Neural cell (in vitro differentiated cells): ENCODE measurements around the gene ADGRG7. TPM values are rescaled to one million over a fixed set of nuclear protein-coding genes. Genes with fewer than 3 reads are reported as not detected.

Experiments
- H2AFZ ChIP-seq: fragments of 200-600, 300-800 bp; sonication (generic), shearing (Covaris generic); 2 replicates; pipeline ENCODE4 v1.6.0; 2014; ENCODE audit warnings: low read depth, mild to moderate bottlenecking, antibody characterized with exemption, low read length, moderate library complexity
- H3F3A ChIP-seq: fragments of 200-600 bp; shearing (Covaris generic); 2 replicates; pipeline ENCODE4 v1.6.1; 2016; ENCODE audit warnings: mild to moderate bottlenecking, moderate library complexity, mixed read lengths, antibody characterized with exemption, low read length; ENCODE audit not compliant: insufficient read depth, poor library complexity, severe bottlenecking
- H3K27ac ChIP-seq: fragments of 200-600, 300-800 bp; sonication (generic), shearing (Covaris generic); 2 replicates; pipeline ENCODE4 v1.5.1; 2014; ENCODE audit warnings: mild to moderate bottlenecking, low read length, moderate library complexity
- H3K27me3 ChIP-seq: fragments of 300-800, 200-600 bp; sonication (generic), shearing (Covaris generic); 2 replicates; pipeline ENCODE4 v1.6.0; 2014; ENCODE audit warnings: mild to moderate bottlenecking, low read depth, low read length, moderate library complexity; ENCODE audit not compliant: insufficient read depth
- H3K36me3 ChIP-seq: fragments of 300-800, 200-600 bp; sonication (generic), shearing (Covaris generic); 2 replicates; pipeline ENCODE4 v1.5.1; 2014; ENCODE audit warnings: mild to moderate bottlenecking, antibody characterized with exemption, low read length, moderate library complexity; ENCODE audit not compliant: insufficient read depth
- H3K4me2 ChIP-seq: fragments of 300-800, 200-600 bp; sonication (generic), shearing (Covaris generic); 2 replicates; pipeline ENCODE4 v1.6.0; 2014; ENCODE audit warnings: mild to moderate bottlenecking, low read length
- H3K4me3 ChIP-seq: fragments of 300-800, 200-600 bp; sonication (generic), shearing (Covaris generic); 2 replicates; pipeline ENCODE4 v1.5.1; 2014; ENCODE audit warnings: mild to moderate bottlenecking, low read length, moderate library complexity
- H3K79me2 ChIP-seq: fragments of 200-600 bp; shearing (Covaris generic); replicated peaks from 2 replicates; pipeline ENCODE4 v1.6.0; 2014; ENCODE audit warnings: mild to moderate bottlenecking, low read length, moderate library complexity; ENCODE audit not compliant: insufficient read depth
- H3K9ac ChIP-seq: fragments of 300-800, 200-600 bp; sonication (generic), shearing (Covaris generic); 2 replicates; pipeline ENCODE4 v1.6.1; 2016; ENCODE audit warnings: mild to moderate bottlenecking, low read length, mixed read lengths
- H3K9me2 ChIP-seq: fragments of 200-600 bp; shearing (Covaris generic); 2 replicates; pipeline ENCODE4 v1.6.1; 2016; ENCODE audit warnings: mild to moderate bottlenecking, low read length, mixed read lengths; ENCODE audit not compliant: insufficient read depth
- H3K9me3 ChIP-seq: fragments of 200-600, 300-800 bp; sonication (generic), shearing (Covaris generic); 2 replicates; pipeline ENCODE4 v1.6.1; 2016; ENCODE audit warnings: mild to moderate bottlenecking, mixed run types, low read length, moderate library complexity, mixed read lengths
- H4K20me1 ChIP-seq: fragments of 200-600 bp; shearing (Covaris generic); 2 replicates; pipeline ENCODE4 v1.6.1; 2016; ENCODE audit warnings: mild to moderate bottlenecking, mixed run types; ENCODE audit not compliant: insufficient read depth
- EP300 ChIP-seq: fragments of 450-650 bp; conservative IDR thresholded peaks from 2 replicates; pipeline ENCODE4 v1.6.1; 2014; ENCODE audit warnings: antibody characterized with exemption, mild to moderate bottlenecking, moderate library complexity; ENCODE audit not compliant: poor library complexity, severe bottlenecking
- EZH2 ChIP-seq: fragments of 200-600, 300-800 bp; shearing (Covaris generic), sonication (generic); IDR thresholded peaks from 2 replicates; pipeline ENCODE4 v1.6.1; 2014; ENCODE audit warnings: antibody characterized with exemption, low read length, borderline replicate concordance, mild to moderate bottlenecking; ENCODE audit not compliant: insufficient read depth, poor library complexity, severe bottlenecking
- MXI1 ChIP-seq: fragments of 450-650 bp; conservative IDR thresholded peaks from 2 replicates; pipeline ENCODE4 v1.6.1; 2014; ENCODE audit warnings: antibody characterized with exemption, mild to moderate bottlenecking; ENCODE audit not compliant: poor library complexity, severe bottlenecking
- POLR2AphosphoS5 ChIP-seq: IDR thresholded peaks from 2 replicates; pipeline ENCODE4 v1.6.1; 2012
- RAD21 ChIP-seq: fragments of 450-650 bp; conservative IDR thresholded peaks from 2 replicates; pipeline ENCODE4 v1.6.1; 2014; ENCODE audit warnings: antibody characterized with exemption, mild to moderate bottlenecking, moderate library complexity
- REST ChIP-seq: IDR thresholded peaks from 2 replicates; pipeline ENCODE4 v1.6.1; 2012; ENCODE audit warnings: borderline replicate concordance
- SMC3 ChIP-seq: fragments of 450-650 bp; conservative IDR thresholded peaks from 2 replicates; pipeline ENCODE4 v1.6.1; 2014; ENCODE audit warnings: antibody characterized with exemption, mild to moderate bottlenecking, moderate library complexity; ENCODE audit not compliant: poor library complexity
- TAF1 ChIP-seq: IDR thresholded peaks from 2 replicates; pipeline ENCODE4 v1.6.1; 2012; ENCODE audit warnings: low read depth
- polyA plus RNA-seq: library from polyadenylated mRNA; depleted of rRNA; stranded (reverse); fragments of >200 nt; gene quantifications from 2 replicates; pipeline ENCODE4 v1.2.3, GENCODE V29; 2014
- TF ChIP-seq, protein P1 (sequence below): fragments of 450-650 bp; IDR thresholded peaks from 2 replicates; pipeline ENCODE4 v1.5.1; 2014; ENCODE audit warnings: antibody characterized with exemption, mild to moderate bottlenecking, moderate library complexity; ENCODE audit not compliant: poor library complexity, severe bottlenecking

The ADGRG7 gene
- polyA plus RNA-seq, 1 donor from 2014 or later = not detected

DNA sequence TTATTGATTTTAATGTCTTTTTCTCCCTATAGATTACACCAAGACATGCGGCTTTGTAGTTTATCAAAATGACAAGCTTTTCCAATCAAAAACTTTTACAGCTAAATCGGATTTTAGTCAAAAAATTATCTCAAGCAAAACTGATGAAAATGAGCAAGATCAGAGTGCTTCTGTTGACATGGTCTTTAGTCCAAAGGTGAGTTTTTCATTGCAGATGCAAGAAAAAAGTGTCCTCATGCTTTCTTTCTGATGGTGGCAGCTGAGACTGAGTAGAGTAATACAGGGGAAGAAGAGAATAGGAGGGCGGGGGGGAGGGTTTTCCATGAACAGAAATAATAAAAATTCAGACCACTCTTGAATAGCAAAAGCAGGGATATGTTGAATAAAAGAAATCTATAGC, 36.5 kb downstream of the ADGRG7 start:
- H4K20me1 ChIP-seq = no peaks in the 10 kb centered on the region
- no peaks in the 10 kb centered on the region for H3K27me3 ChIP-seq
- no peaks in the 10 kb centered on the region for H3K36me3 ChIP-seq
- H3K9me2 ChIP-seq = no peaks in the 10 kb centered on the region
- H2AFZ ChIP-seq = no peak overlapping the region
- no peak overlapping the region for H3K9ac ChIP-seq
- no peaks in the 10 kb centered on the region for H3F3A ChIP-seq
- no peaks in the 10 kb centered on the region for H3K9me3 ChIP-seq
- no peak overlapping the region for H3K27ac ChIP-seq
- H3K4me2 ChIP-seq = no peak overlapping the region
- no peak overlapping the region for H3K4me3 ChIP-seq
- no peaks in the 10 kb centered on the region for H3K79me2 ChIP-seq
- no peak for TF ChIP-seq EP300
- no peak for TF ChIP-seq MXI1
- TF ChIP-seq EZH2 = no peak

- TF ChIP-seq, protein P1, sequence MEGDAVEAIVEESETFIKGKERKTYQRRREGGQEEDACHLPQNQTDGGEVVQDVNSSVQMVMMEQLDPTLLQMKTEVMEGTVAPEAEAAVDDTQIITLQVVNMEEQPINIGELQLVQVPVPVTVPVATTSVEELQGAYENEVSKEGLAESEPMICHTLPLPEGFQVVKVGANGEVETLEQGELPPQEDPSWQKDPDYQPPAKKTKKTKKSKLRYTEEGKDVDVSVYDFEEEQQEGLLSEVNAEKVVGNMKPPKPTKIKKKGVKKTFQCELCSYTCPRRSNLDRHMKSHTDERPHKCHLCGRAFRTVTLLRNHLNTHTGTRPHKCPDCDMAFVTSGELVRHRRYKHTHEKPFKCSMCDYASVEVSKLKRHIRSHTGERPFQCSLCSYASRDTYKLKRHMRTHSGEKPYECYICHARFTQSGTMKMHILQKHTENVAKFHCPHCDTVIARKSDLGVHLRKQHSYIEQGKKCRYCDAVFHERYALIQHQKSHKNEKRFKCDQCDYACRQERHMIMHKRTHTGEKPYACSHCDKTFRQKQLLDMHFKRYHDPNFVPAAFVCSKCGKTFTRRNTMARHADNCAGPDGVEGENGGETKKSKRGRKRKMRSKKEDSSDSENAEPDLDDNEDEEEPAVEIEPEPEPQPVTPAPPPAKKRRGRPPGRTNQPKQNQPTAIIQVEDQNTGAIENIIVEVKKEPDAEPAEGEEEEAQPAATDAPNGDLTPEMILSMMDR = no peak
- TF ChIP-seq POLR2AphosphoS5 (no peak), REST (no peak), MXI1 (no peak), TAF1 (no peak), RAD21 (no peak), EP300 (no peak), SMC3 (no peak), EZH2 (no peak)
These were observed 37.8 kb downstream of the ADGRG7 start for GRCh38 chr3:100647171-100647570.

More at GRCh38 chr3:100647171-100647570, 37.8 kb downstream of the ADGRG7 start:
- H3K79me2 ChIP-seq = no peaks in the 10 kb centered on the region
- H3K4me2 ChIP-seq = no peak overlapping the region
- no peaks in the 10 kb centered on the region for H3K36me3 ChIP-seq
- no peaks in the 10 kb centered on the region for H4K20me1 ChIP-seq
- no peak overlapping the region for H3K9ac ChIP-seq
- H3F3A ChIP-seq = no peaks in the 10 kb centered on the region
- H3K4me3 ChIP-seq = no peak overlapping the region
- H3K9me2 ChIP-seq = no peaks in the 10 kb centered on the region
- no peaks in the 10 kb centered on the region for H3K27me3 ChIP-seq
- no peak overlapping the region for H3K27ac ChIP-seq
- H3K9me3 ChIP-seq = no peaks in the 10 kb centered on the region
- H2AFZ ChIP-seq = no peak overlapping the region
